Adrenal gland (tissue), 12 donors: ENCODE results near the gene SMIM28. TPM values are rescaled to one million over a fixed set of nuclear protein-coding genes. Genes with fewer than 3 reads are reported as not detected.

ENCODE experiments used
- DNase-seq, 7 donors: peaks; one replicate each; pipeline ENCODE4 v3.0.0-alpha.2; 2019 to 2020
- H3K27ac ChIP-seq, 5 donors: fragments of 200-600 bp; sonication (generic) in 4 of 5; 1 replicate in 3 of 5; 2 replicates in 2 of 5; pipeline versions ENCODE4 v1.5.1 to v1.8.0; 2016 to 2020; ENCODE audit warnings: mild to moderate bottlenecking in 1 of 5
- H3K27me3 ChIP-seq: fragments of 200-600 bp; 2 replicates; pipeline ENCODE4 v1.8.0; 2021
- H3K36me3 ChIP-seq, 2 donors: fragments of 200-600 bp; replicated peaks in 1 of 2; 1 replicate in 1 of 2; 2 replicates in 1 of 2; pipeline versions ENCODE4 v1.5.1 to v1.8.0; 2018 to 2022
- H3K4me1 ChIP-seq, 2 donors: fragments of 200-600 bp; replicated peaks in 1 of 2; 1 replicate in 1 of 2; 2 replicates in 1 of 2; pipeline versions ENCODE4 v1.5.1 to v1.8.0; 2018 to 2021
- H3K4me3 ChIP-seq, 4 donors: fragments of 200-600 bp; sonication (generic) in 3 of 4; one replicate each; pipeline ENCODE4 v1.5.1; 2016 to 2018
- H3K9me3 ChIP-seq, 3 donors: fragments of 200-600 bp; sonication (generic) in 1 of 3; replicated peaks in 1 of 3; 1 replicate in 2 of 3; 2 replicates in 1 of 3; pipeline versions ENCODE4 v1.5.1 to v1.8.0; 2016 to 2021
- POLR2A ChIP-seq, 2 donors: fragments of 450-650 bp; IDR thresholded peaks; one replicate each; pipeline ENCODE4 v1.6.1; 2017; ENCODE audit warnings: antibody characterized with exemption in 2 of 2, mild to moderate bottlenecking in 2 of 2, moderate library complexity in 1 of 2
- WGBS, 4 donors: extraction: QIAGEN DNeasy Blood & Tissue Kit in 2 of 4; methylation state at CpG; one replicate each; pipeline versions ENCODE4 v1.1.5 to v1.1.7; 2013 to 2017; 5-methylcytosine and 5-hydroxymethylcytosine counted together
- intact Hi-C, 2 donors: fragments of 100-400 bp; cut with DNase I; formaldehyde crosslinking; loops; one replicate each; pipeline versions ENCODE4 v1.14.1 to v1.15.0; 2022 to 2023
- polyA plus RNA-seq, 3 donors: library from polyadenylated mRNA; stranded (reverse); fragments of 200-250 nt in 2 of 3; fragments of 350-450 nt in 1 of 3; fragmentation: Illumina TruSeq in 1 of 3; extraction: RNeasy Lipid Tissue Mini Kit (QIAGEN cat#74804) in 1 of 3; gene quantifications; one replicate each; pipeline ENCODE4 v1.2.3, GENCODE V29; 2013 to 2014
- total RNA-seq, 9 donors: library from RNA; depleted of rRNA in 4 of 9; stranded (reverse); fragments of >200 nt in 4 of 9; fragments of 120-200 nt in 1 of 9; fragmentation: NEBNext Ultra II Directional in 1 of 9; extraction: Animal tissue kit (Norgen Biotek cat#: 25700) in 1 of 9; gene quantifications; one replicate each; pipeline versions ENCODE4 v1.1.0 to v1.2.4, GENCODE V29; 2013 to 2023
- TF ChIP-seq, protein P1 (sequence below), 6 experiments: fragments of 450-650 bp in 4 of 6; fragments of 200-600 bp in 2 of 6; sonication (generic) in 1 of 6; IDR thresholded peaks; 1 replicate in 5 of 6; 2 replicates in 1 of 6; pipeline versions ENCODE4 v1.5.1 to v1.8.0; 2016 to 2021; ENCODE audit warnings: antibody characterized with exemption in 6 of 6, mild to moderate bottlenecking in 2 of 6, moderate library complexity in 1 of 6
- donor health status: healthy with polysubstance abuse.
- donor health status: Bipolar disorder and iron deficiency.
- donor health status: DM: yes; HTN: yes; CAD: no.
- donor health status: DM: no; HTN: no; CAD: no.
- donor health status: DM: no; HTN: no; CAD: no.
- donor health status: DM: yes; HTN: yes; CAD: no.

Gene SMIM28
- total and polyA plus RNA-seq, 12 donors = not detected

DNA sequence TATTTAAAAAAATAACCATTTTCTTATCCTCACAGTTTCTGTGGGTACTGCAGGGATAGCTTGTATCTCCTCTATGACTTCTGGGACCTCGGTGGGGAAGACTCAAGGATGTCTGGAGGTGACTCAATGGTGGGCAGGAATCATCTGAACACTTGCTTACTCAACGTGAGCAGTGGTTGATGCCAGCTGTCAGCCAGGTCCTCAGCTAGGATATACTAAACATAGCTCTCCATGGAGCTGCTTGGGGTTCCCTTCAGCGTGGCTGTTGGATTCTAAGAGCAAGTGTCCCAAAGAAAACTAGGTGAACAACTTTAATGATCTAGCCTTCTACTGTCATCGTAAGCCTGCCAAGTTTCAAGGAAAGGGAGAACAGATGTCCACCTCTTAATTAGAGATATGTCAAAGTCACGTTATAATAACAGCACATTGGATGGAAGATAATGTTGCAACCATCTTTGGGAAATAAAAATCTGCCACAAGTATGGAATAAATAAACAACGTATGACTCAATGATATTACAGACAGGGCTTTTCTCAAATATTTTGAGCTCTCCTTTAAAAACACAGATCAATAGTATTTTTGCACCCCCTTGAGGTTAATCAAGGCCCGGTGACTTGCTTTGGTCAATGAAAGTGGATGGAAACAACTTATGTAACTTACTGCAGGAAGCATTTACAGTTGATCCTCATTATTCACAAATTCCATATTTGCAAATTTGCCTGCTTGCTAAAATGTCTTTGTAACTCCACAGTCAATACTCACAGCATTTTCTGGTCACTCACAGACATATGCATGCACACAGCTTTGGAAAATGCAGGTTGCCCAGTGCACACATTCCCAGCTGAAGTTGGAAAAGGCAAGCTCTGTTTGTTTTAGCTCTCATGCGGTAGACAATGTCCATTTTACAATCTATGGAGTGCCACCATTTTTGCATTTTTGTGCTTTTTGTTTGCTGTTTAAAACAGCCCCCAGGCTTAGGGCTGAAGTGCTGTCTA is 19.7 kb downstream of the SMIM28 start:
- TF ChIP-seq POLR2A (IDR thresholded peaks at IDR 0.05) = no peak
- TF ChIP-seq, protein P1, sequence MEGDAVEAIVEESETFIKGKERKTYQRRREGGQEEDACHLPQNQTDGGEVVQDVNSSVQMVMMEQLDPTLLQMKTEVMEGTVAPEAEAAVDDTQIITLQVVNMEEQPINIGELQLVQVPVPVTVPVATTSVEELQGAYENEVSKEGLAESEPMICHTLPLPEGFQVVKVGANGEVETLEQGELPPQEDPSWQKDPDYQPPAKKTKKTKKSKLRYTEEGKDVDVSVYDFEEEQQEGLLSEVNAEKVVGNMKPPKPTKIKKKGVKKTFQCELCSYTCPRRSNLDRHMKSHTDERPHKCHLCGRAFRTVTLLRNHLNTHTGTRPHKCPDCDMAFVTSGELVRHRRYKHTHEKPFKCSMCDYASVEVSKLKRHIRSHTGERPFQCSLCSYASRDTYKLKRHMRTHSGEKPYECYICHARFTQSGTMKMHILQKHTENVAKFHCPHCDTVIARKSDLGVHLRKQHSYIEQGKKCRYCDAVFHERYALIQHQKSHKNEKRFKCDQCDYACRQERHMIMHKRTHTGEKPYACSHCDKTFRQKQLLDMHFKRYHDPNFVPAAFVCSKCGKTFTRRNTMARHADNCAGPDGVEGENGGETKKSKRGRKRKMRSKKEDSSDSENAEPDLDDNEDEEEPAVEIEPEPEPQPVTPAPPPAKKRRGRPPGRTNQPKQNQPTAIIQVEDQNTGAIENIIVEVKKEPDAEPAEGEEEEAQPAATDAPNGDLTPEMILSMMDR (IDR thresholded peaks at IDR 0.05) = no peak
- Histone ChIP-seq H3K36me3 (no peaks in the 10 kb centered on the region), H3K27me3 (no peaks in the 10 kb centered on the region), H3K4me1 (no peaks in the 10 kb centered on the region), H3K4me3 (no peak overlapping the region), H3K27ac (no peak overlapping the region), H3K9me3 (no peaks in the 10 kb centered on the region)
- intact Hi-C loops = no loop called here
- DNase-seq = no peak
- WGBS, 4 donors = 82 to 86% (median 84%) methylated on average over 8 of the region's 8 CpGs

DNA sequence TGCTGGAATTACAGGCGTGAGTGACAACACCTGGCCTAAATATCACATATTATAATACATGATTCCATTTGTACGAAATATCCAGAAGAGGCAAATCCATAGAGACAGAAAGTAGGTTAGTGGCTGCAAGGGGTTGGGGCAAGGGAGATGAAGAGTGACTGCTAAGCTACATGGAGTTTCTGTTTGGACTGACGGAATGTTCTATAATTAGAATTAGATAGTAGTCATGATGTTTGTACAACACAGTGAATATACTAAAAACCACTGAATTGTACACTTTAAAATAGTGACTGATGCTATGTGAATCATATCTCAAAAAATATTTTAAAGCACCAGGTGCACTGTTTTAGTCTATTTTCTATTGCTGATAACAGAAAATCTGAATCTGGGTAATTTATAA is 22.6 kb downstream of the SMIM28 start:
- TF ChIP-seq, protein P1 (IDR thresholded peaks at IDR 0.05) = no peak
- no peak for TF ChIP-seq POLR2A (IDR thresholded peaks at IDR 0.05)
- Histone ChIP-seq H3K4me1 (peaks cover 0 to 8% of the 10 kb centered on the region in 2 donors), H3K27me3 (no peaks in the 10 kb centered on the region), H3K9me3 (no peaks in the 10 kb centered on the region), H3K27ac (no peak overlapping the region), H3K4me3 (no peak overlapping the region), H3K36me3 (no peaks in the 10 kb centered on the region)
- WGBS, 4 donors = 67 to 81% (median 74%) methylated on average over 3 of the region's 3 CpGs
- intact Hi-C loops = loop anchor here in 1 of 2 donors (10.0 kb wide), 1 partner anchor 286 kb away; no protein-coding TSS in a partner anchor
- no peak for DNase-seq

DNA sequence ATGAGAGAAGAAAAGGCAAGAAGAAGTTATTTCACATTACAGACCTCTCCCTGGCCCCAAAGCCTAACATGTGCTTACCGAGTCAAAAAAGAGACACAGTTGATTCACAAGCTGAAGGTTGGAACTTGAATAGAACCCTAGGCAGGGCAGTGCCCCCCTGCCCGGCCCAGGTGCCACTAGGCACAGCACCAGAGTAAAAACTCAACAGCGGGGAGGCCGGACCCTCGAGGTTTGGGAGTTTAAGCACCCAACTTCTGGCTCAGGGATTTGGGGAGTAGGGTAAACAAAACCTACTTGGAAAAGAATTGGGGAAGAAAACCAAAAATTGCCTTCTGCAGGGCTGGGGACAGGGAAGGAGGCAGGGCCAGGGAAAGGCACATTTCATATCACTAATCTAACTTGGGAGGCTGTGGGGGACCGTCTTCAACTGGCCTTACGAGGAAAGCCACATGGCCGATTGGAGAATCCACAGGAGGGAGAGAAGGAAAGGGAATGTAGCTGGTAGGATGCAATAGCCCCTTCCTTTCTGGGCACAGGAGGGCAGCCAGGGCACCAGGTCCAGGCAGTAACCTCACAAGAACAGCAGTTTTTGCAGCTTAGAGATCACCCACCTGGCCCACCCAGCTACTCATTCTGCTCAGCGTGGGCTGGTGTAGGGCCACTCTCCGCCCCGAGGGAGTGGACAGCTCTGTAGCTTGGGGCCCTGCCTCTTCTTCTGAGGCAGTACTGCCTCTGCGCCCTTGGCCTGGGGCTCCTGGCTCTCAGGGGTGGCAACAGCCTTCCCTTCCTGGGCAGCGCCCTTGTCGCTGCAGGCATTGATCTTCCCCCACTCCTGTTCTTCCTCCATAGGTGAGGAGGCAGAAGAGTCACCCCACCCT is 24.5 kb downstream of the SMIM28 start:
- no peaks in the 10 kb centered on the region for H3K9me3 ChIP-seq
- intact Hi-C loops = loop anchor here in 1 of 2 donors (10.0 kb wide), 1 partner anchor 287 kb away; no protein-coding TSS in a partner anchor
- WGBS, 4 donors = 85 to 92% (median 91%) methylated on average over 14 of the region's 14 CpGs

More for the DNA sequence above, 24.5 kb downstream of the SMIM28 start:
- no peak overlapping the region for H3K27ac ChIP-seq
- H3K4me1 ChIP-seq = peaks cover 0 to 10% of the 10 kb centered on the region in 2 donors
- H3K4me3 ChIP-seq = no peak overlapping the region
- H3K36me3 ChIP-seq = peaks cover 0 to 15% of the 10 kb centered on the region in 2 donors
- no peaks in the 10 kb centered on the region for H3K27me3 ChIP-seq
- TF ChIP-seq POLR2A (IDR thresholded peaks at IDR 0.05) = no peak
- TF ChIP-seq, protein P1 (IDR thresholded peaks at IDR 0.05) = no peak
- DNase-seq = no peak
